Stomach (tissue), 9 donors: ENCODE measurements around the gene SMOC2. TPM values are rescaled to one million over a fixed set of nuclear protein-coding genes. Genes with fewer than 3 reads are reported as not detected.
A peak's percentile ranks its signal among the peaks of the same experiment; 100 is the strongest.
"Not testable (repeated sequence)": the region's sequence is repeated elsewhere in the genome, so short reads cannot be mapped to it uniquely, and the experiment has no call there.

ENCODE experiments used
- DNase-seq, 2 donors: peaks; one replicate each; pipeline versions ENCODE4 v3.0.0 to v3.0.0-alpha.2; 2013 to 2019
- H3K27ac ChIP-seq, 5 donors: fragments of 200-600 bp in 4 of 5; sonication (generic) in 4 of 5; one replicate each; pipeline ENCODE4 v1.5.1; 2013 to 2019; ENCODE audit warnings: mild to moderate bottlenecking in 1 of 5, moderate library complexity in 1 of 5
- H3K27me3 ChIP-seq, 3 donors: fragments of 200-600 bp; sonication (generic); one replicate each; pipeline ENCODE4 v1.5.1; 2017 to 2019; ENCODE audit warnings: mixed run types in 1 of 3
- H3K36me3 ChIP-seq, 4 donors: fragments of 200-600 bp; sonication (generic); 1 replicate in 3 of 4; 2 replicates in 1 of 4; pipeline ENCODE4 v1.5.1; 2016 to 2019
- H3K4me1 ChIP-seq, 4 donors: fragments of 200-600 bp; sonication (generic); one replicate each; pipeline ENCODE4 v1.5.1; 2016 to 2019
- H3K4me3 ChIP-seq, 4 donors: fragments of 200-600 bp; sonication (generic) in 3 of 4; one replicate each; pipeline ENCODE4 v1.5.1; 2016 to 2019; ENCODE audit warnings: mild to moderate bottlenecking in 1 of 4
- H3K9me3 ChIP-seq, 4 donors: fragments of 200-600 bp; sonication (generic); one replicate each; pipeline ENCODE4 v1.5.1; 2016 to 2019
- EP300 ChIP-seq: sonication (generic); formaldehyde crosslinking; IDR thresholded peaks from one replicate; pipeline ENCODE4 v1.6.1; 2017; ENCODE audit warnings: antibody characterized with exemption
- POLR2A ChIP-seq, 4 donors: fragments of 450-650 bp; IDR thresholded peaks; one replicate each; pipeline ENCODE4 v1.6.1; 2016; ENCODE audit warnings: antibody characterized with exemption in 4 of 4, control low read depth in 2 of 4, mild to moderate bottlenecking in 1 of 4, moderate library complexity in 1 of 4
- POLR2AphosphoS5 ChIP-seq, 3 donors: sonication (generic); formaldehyde crosslinking; IDR thresholded peaks; one replicate each; pipeline ENCODE4 v1.6.1; 2016; ENCODE audit warnings: antibody characterized with exemption in 3 of 3
- WGBS, 5 donors: extraction: QIAGEN DNeasy Blood & Tissue Kit in 3 of 5; methylation state at CpG; one replicate each; pipeline versions ENCODE4 v1.1.5 to v1.1.7; 2013 to 2018; 5-methylcytosine and 5-hydroxymethylcytosine counted together
- intact Hi-C: fragments of 100-400 bp; cut with DNase I; formaldehyde crosslinking; loops from one replicate; pipeline ENCODE4 v1.15.1; 2023; ENCODE audit warnings: low total_unique reads
- polyA plus RNA-seq, 3 donors: library from polyadenylated mRNA; stranded (reverse); fragments of 200-250 nt; gene quantifications; one replicate each; pipeline ENCODE4 v1.2.3, GENCODE V29; 2013
- total RNA-seq, 5 donors: library from RNA; depleted of rRNA; stranded (reverse); fragments of >200 nt; gene quantifications; one replicate each; pipeline versions ENCODE4 v1.1.0 to v1.2.3, GENCODE V29; 2014 to 2016
- TF ChIP-seq, protein P1 (sequence below), 7 experiments: fragments of 450-650 bp in 4 of 7; fragments of 200-600 bp in 3 of 7; sonication (generic) in 3 of 7; IDR thresholded peaks; one replicate each; pipeline ENCODE4 v1.5.1; 2016 to 2019; ENCODE audit warnings: antibody characterized with exemption in 7 of 7, control low read depth in 2 of 7, mild to moderate bottlenecking in 1 of 7
- donor health status: healthy with polysubstance abuse.
- donor health status: Bipolar disorder and iron deficiency.
- donor health status: healthy.

Gene SMOC2
- total and polyA plus RNA-seq, 8 donors: 7.9 to 520 (median 76.9) TPM

DNA sequence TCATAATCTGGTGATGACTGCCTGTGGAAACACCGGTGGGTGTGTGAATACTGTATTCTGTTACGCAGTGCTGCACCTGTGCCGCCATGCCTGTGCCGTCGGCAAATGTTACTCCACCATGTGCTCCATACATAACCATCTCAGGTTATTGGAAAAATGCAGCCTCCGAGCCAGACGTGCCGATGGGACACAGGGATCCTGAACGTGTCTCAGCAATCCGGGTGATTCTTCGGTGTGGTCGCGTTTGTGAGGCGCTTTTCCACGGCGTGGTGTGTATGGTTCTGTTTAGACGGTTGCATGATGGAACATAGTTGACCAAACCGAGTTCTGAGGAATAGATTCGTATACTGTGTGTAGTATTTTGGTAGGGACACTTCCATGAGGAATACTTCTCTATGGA is 130.3 kb downstream of the SMOC2 start:
- Histone ChIP-seq H3K4me3 (no peak overlapping the region), H3K36me3 (peaks cover 0 to 4% (median 0%) of the 10 kb centered on the region in 4 donors), H3K27me3 (no peaks in the 10 kb centered on the region), H3K4me1 (peaks cover 4 to 31% (median 13%) of the 10 kb centered on the region in 4 donors), H3K9me3 (no peaks in the 10 kb centered on the region), H3K27ac (no peak overlapping the region)
- intact Hi-C loops: no loop called here
- TF ChIP-seq POLR2A (IDR thresholded peaks at IDR 0.05) (no peak), POLR2AphosphoS5 (IDR thresholded peaks at IDR 0.05) (no peak), EP300 (no peak)
- TF ChIP-seq, protein P1, sequence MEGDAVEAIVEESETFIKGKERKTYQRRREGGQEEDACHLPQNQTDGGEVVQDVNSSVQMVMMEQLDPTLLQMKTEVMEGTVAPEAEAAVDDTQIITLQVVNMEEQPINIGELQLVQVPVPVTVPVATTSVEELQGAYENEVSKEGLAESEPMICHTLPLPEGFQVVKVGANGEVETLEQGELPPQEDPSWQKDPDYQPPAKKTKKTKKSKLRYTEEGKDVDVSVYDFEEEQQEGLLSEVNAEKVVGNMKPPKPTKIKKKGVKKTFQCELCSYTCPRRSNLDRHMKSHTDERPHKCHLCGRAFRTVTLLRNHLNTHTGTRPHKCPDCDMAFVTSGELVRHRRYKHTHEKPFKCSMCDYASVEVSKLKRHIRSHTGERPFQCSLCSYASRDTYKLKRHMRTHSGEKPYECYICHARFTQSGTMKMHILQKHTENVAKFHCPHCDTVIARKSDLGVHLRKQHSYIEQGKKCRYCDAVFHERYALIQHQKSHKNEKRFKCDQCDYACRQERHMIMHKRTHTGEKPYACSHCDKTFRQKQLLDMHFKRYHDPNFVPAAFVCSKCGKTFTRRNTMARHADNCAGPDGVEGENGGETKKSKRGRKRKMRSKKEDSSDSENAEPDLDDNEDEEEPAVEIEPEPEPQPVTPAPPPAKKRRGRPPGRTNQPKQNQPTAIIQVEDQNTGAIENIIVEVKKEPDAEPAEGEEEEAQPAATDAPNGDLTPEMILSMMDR (IDR thresholded peaks at IDR 0.05): no peak
- 94 to 96% (median 95%) methylated on average over 17 to 19 of the region's 19 CpGs for WGBS, 5 donors
- DNase-seq: no peak

DNA sequence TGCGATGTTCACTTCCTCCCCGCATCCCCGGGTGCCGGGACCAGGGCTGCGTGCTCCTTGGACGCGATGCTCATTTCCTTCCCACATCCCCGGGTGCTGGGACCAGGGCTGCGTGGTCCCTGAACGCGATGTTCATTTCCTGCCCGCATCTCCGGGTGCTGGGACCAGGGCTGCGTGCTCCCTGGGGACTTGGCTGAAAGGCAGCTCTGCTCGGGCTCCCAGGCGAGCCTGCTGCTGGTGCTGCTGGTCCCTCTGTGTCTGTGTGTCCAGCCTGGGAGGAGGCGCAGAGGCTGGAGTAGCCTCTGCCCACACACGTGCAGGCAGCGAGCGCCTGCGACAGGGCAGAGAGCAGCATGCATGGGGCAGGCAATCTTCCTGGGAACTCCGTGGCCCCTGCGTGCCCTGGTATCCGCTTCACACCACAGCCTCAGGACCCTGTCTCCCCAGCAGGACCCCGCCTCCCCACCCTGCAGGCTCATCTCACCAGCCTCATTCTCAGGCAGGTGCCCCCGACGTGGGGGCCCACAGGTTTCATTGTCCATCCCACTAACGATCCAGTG is 132.4 kb downstream of the SMOC2 start:
- H3K4me1 ChIP-seq: peaks cover 4 to 32% (median 13%) of the 10 kb centered on the region in 4 donors
- H3K4me3 ChIP-seq, H3K27me3 ChIP-seq, H3K36me3 ChIP-seq, H3K9me3 ChIP-seq, intact Hi-C loops, DNase-seq: not testable (repeated sequence)
- H3K27ac ChIP-seq: peak overlapping the region in 4 of 5 donors; percentile 53 to 86 (median 76)
- 78 to 88% (median 88%) methylated on average over 20 to 24 of the region's 28 CpGs for WGBS, 5 donors

DNA sequence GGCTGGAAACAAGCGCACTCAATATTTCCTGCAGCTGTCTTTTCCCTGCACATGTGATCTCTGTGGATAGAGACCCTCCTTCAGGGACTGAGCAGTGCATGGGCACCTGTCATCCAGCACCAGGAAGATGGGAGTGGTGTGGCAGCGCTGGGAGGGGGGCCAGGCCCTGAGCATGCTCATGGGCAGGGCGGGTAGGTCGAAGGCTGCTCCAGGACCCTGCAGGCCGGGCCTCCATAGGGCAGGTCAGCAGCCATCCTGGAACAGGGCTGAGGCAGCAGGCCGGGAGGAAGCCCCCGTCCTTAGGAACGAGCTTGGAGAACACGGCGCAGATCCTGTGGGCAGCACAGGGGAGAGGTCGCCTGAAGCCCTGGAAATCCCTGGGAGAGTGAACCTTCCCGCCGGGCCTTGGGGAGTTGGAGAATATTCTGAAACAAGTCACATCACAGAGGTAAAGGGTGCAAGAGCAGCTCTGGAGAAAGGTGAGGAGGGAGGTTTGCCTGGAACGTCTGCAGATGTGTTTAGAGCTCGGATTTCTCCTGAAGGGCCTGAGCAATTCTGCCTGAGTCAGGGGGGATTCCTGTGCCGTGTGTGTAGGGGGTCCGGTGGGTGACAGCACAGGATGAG is 133.2 kb downstream of the SMOC2 start:
- no peak for DNase-seq
- Histone ChIP-seq H3K27me3 (no peaks in the 10 kb centered on the region), H3K4me1 (peaks cover 4 to 40% (median 13%) of the 10 kb centered on the region in 4 donors), H3K4me3 (no peak overlapping the region), H3K36me3 (no peaks in the 10 kb centered on the region), H3K27ac (peak overlapping the region in 4 of 5 donors; percentile 53 to 86 (median 76)), H3K9me3 (no peaks in the 10 kb centered on the region)
- TF ChIP-seq, protein P1 (IDR thresholded peaks at IDR 0.05): no peak
- TF ChIP-seq POLR2A (IDR thresholded peaks at IDR 0.05) (no peak), POLR2AphosphoS5 (IDR thresholded peaks at IDR 0.05) (no peak), EP300 (no peak)
- intact Hi-C loops: no loop called here
- 78 to 89% (median 81%) methylated on average over 16 to 17 of the region's 17 CpGs for WGBS, 5 donors

DNA sequence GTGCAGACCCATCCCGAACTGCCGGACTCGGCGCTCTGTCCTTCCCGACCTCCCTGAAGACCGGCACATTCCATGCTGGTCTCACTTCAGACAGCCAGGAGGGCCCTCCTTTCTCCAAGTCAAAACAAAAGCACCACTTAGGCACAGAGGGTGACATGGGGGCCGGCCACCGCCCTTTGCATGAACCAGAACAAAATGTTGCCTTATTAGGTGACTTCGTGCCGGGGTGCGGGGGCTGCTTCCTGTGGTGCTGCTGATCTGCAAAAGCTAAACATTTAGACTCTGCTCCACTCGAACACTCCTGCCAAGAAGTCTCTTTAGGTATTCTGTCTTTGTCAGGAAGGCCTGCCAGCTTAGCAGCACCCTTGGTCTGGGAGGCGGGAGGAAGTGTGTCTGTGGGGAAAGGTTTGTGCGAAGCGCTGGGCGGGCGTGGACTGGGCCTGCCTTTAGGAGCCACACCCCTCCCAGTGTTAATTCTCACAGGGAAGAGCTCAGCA is 133.8 kb downstream of the SMOC2 start:
- intact Hi-C loops: no loop called here
- WGBS, 5 donors: 45 to 65% (median 57%) methylated on average over 15 to 17 of the region's 17 CpGs
- Histone ChIP-seq H3K4me3 (no peak overlapping the region), H3K4me1 (peaks cover 4 to 41% (median 13%) of the 10 kb centered on the region in 4 donors), H3K27me3 (no peaks in the 10 kb centered on the region), H3K36me3 (no peaks in the 10 kb centered on the region), H3K27ac (peak overlapping the region in 4 of 5 donors; percentile 53 to 86 (median 76)), H3K9me3 (no peaks in the 10 kb centered on the region)
- DNase-seq: peak in 1 of 2 donors; percentile 89
- TF ChIP-seq POLR2AphosphoS5 (IDR thresholded peaks at IDR 0.05) (peak; percentile 5 to 85 (median 39)), POLR2A (IDR thresholded peaks at IDR 0.05) (no peak), EP300 (peak; percentile 72)
- TF ChIP-seq, protein P1 (IDR thresholded peaks at IDR 0.05): no peak
